SK-N-SH treated with all-trans-retinoic acid at 6 μM for 48 hours (cell line): ENCODE results near the gene LRRC10B.

Experiments
- ATAC-seq: fragments of 200-7000 bp; cut with Tn5 transposase; 3 replicates; pipeline ENCODE4 v1.9.1; 2020; ENCODE audit warnings: mild to moderate bottlenecking, moderate library complexity
- ARNTL ChIP-seq: fragments of 450-650 bp; formaldehyde crosslinking; IDR thresholded peaks from 2 replicates; pipeline ENCODE4 v1.5.0; 2020; ENCODE audit warnings: low read depth, mild to moderate bottlenecking, moderate library complexity, borderline replicate concordance
- BACH2 ChIP-seq: fragments of 250-450 bp; sonication (Bioruptor Pico); IDR thresholded peaks from 2 replicates; pipeline ENCODE4 v1.9.0; 2021; ENCODE audit warnings: mild to moderate bottlenecking, borderline replicate concordance
- CSDC2 ChIP-seq: fragments of 250-450 bp; sonication (Bioruptor Pico); IDR thresholded peaks from 2 replicates; pipeline ENCODE4 v1.5.0; 2020; ENCODE audit warnings: mild to moderate bottlenecking, moderate library complexity
- ESRRG ChIP-seq: fragments of 250-450 bp; sonication (Bioruptor Pico); IDR thresholded peaks from 2 replicates; pipeline ENCODE4 v1.6.1; 2021; ENCODE audit warnings: mild to moderate bottlenecking
- GLIS3 ChIP-seq: fragments of 250-450 bp; sonication (Bioruptor Pico); IDR thresholded peaks from 2 replicates; pipeline ENCODE4 v1.5.0; 2020; ENCODE audit warnings: mild to moderate bottlenecking, moderate library complexity
- ISL1 ChIP-seq: fragments of 250-450 bp; sonication (Bioruptor Pico); IDR thresholded peaks from 2 replicates; pipeline ENCODE4 v2.1.2; 2022; ENCODE audit warnings: mild to moderate bottlenecking, moderate library complexity
- OSR1 ChIP-seq: fragments of 250-450 bp; sonication (Bioruptor Pico); IDR thresholded peaks from 2 replicates; pipeline ENCODE4 v1.8.0; 2022; ENCODE audit warnings: moderate library complexity, mild to moderate bottlenecking, inconsistent platforms
- RARB ChIP-seq: fragments of 250-450 bp; sonication (Bioruptor Pico); IDR thresholded peaks from 2 replicates; pipeline ENCODE4 v1.8.0; 2021; ENCODE audit warnings: mild to moderate bottlenecking, moderate library complexity
- SNAI2 ChIP-seq: fragments of 250-450 bp; sonication (Bioruptor Pico); IDR thresholded peaks from 2 replicates; pipeline ENCODE4 v1.5.0; 2020; ENCODE audit warnings: mild to moderate bottlenecking, moderate library complexity
- TCF4 ChIP-seq: fragments of 250-450 bp; sonication (Bioruptor Pico); IDR thresholded peaks from 2 replicates; pipeline ENCODE4 v1.8.0; 2021; ENCODE audit warnings: mild to moderate bottlenecking, moderate library complexity, borderline replicate concordance
- TOX ChIP-seq: fragments of 250-450 bp; sonication (Bioruptor Pico); IDR thresholded peaks from 2 replicates; pipeline ENCODE4 v1.8.0; 2021; ENCODE audit warnings: mild to moderate bottlenecking, moderate library complexity, borderline replicate concordance
- TSHZ2 ChIP-seq: fragments of 250-450 bp; sonication (Bioruptor Pico); IDR thresholded peaks from 2 replicates; pipeline ENCODE4 v1.5.0; 2020; ENCODE audit warnings: mild to moderate bottlenecking, moderate library complexity
- ZFP3 ChIP-seq: fragments of 250-450 bp; sonication (Bioruptor Pico); IDR thresholded peaks from 2 replicates; pipeline ENCODE4 v1.5.0; 2020; ENCODE audit warnings: mild to moderate bottlenecking, moderate library complexity
- ZFP30 ChIP-seq: fragments of 450-650 bp; formaldehyde crosslinking; IDR thresholded peaks from 2 replicates; pipeline ENCODE4 v1.5.0; 2022; ENCODE audit warnings: mild to moderate bottlenecking, moderate library complexity
- ZNF565 ChIP-seq: fragments of 450-650 bp; formaldehyde crosslinking; conservative IDR thresholded peaks from 2 replicates; pipeline ENCODE4 v1.5.0; 2020; ENCODE audit warnings: low read depth, mild to moderate bottlenecking, moderate library complexity
- ZNF70 ChIP-seq: fragments of 450-650 bp; formaldehyde crosslinking; IDR thresholded peaks from 2 replicates; pipeline ENCODE4 v1.5.0; 2020; ENCODE audit warnings: mild to moderate bottlenecking, moderate library complexity
- ZNF8 ChIP-seq: fragments of 450-650 bp; formaldehyde crosslinking; IDR thresholded peaks from 2 replicates; pipeline ENCODE4 v1.5.0; 2020; ENCODE audit warnings: mild to moderate bottlenecking, moderate library complexity
- TF ChIP-seq, protein P1 (sequence below): fragments of 250-450 bp; sonication (Bioruptor Pico); IDR thresholded peaks from 2 replicates; pipeline ENCODE4 v1.5.1; 2020; ENCODE audit warnings: low read depth, mild to moderate bottlenecking, moderate library complexity
- TF ChIP-seq, protein P2 (sequence below): fragments of 250-450 bp; sonication (Bioruptor Pico); IDR thresholded peaks from 2 replicates; pipeline ENCODE4 v1.8.0; 2021; ENCODE audit warnings: low read depth, mild to moderate bottlenecking, moderate library complexity, borderline replicate concordance
- TF ChIP-seq, protein P3 (sequence below): fragments of 250-450 bp; sonication (Bioruptor Pico); IDR thresholded peaks from 2 replicates; pipeline ENCODE4 v1.5.1; 2021; ENCODE audit warnings: mild to moderate bottlenecking, moderate library complexity
- TF ChIP-seq, protein P4 (sequence below): fragments of 250-450 bp; sonication (Bioruptor Pico); IDR thresholded peaks from 2 replicates; pipeline ENCODE4 v1.8.0; 2020; ENCODE audit warnings: mild to moderate bottlenecking, moderate library complexity, borderline replicate concordance

The LRRC10B gene

DNA sequence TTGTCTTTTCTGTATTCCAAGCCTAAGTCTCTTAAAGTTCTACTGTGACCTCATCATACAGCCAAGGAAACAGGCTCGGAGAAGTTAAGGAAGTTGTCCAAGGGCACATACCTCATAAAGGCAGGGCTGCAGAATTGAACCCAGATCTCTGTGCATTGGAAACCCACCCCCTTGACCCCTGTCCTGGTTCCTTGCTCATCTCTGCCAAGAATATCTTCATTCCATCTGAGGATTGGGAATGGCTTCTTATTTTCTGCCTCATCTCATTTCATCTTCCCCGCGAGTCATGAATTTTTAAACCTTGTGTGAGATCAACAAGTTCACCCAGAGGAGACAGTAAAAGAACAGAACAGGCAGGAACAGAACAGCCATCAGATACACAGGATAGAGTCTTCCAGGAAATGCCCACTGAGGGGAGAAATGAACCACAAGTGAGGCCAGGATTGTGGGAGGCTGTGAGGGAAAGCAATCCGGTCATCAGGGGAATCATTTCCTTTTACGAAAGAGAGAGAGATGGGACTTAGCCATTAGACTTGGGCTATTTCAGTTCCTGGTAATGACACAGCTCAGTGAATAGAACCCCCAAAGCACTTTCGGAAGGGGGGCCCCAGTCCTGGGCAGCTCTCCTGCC lies 34.4 kb upstream of the LRRC10B start:
- no peak for ATAC-seq
- TF ChIP-seq SNAI2 (CRISPR knock-in tag) (no peak), ZNF70 (no peak), TCF4 (CRISPR knock-in tag) (no peak), RARB (CRISPR knock-in tag) (no peak), TOX (CRISPR knock-in tag) (no peak), GLIS3 (no peak), ARNTL (CRISPR knock-in tag) (no peak), ZNF8 (CRISPR knock-in tag) (no peak), ZFP3 (CRISPR knock-in tag) (no peak), ZFP30 (CRISPR knock-in tag) (no peak), ESRRG (CRISPR knock-in tag) (no peak), CSDC2 (CRISPR knock-in tag) (no peak), OSR1 (CRISPR knock-in tag) (no peak), ZNF565 (CRISPR knock-in tag) (no peak), TSHZ2 (CRISPR knock-in tag) (no peak)
- TF ChIP-seq, protein P1, sequence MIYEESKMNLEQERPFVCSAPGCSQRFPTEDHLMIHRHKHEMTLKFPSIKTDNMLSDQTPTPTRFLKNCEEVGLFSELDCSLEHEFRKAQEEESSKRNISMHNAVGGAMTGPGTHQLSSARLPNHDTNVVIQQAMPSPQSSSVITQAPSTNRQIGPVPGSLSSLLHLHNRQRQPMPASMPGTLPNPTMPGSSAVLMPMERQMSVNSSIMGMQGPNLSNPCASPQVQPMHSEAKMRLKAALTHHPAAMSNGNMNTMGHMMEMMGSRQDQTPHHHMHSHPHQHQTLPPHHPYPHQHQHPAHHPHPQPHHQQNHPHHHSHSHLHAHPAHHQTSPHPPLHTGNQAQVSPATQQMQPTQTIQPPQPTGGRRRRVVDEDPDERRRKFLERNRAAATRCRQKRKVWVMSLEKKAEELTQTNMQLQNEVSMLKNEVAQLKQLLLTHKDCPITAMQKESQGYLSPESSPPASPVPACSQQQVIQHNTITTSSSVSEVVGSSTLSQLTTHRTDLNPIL = no peak
- TF ChIP-seq, protein P2, sequence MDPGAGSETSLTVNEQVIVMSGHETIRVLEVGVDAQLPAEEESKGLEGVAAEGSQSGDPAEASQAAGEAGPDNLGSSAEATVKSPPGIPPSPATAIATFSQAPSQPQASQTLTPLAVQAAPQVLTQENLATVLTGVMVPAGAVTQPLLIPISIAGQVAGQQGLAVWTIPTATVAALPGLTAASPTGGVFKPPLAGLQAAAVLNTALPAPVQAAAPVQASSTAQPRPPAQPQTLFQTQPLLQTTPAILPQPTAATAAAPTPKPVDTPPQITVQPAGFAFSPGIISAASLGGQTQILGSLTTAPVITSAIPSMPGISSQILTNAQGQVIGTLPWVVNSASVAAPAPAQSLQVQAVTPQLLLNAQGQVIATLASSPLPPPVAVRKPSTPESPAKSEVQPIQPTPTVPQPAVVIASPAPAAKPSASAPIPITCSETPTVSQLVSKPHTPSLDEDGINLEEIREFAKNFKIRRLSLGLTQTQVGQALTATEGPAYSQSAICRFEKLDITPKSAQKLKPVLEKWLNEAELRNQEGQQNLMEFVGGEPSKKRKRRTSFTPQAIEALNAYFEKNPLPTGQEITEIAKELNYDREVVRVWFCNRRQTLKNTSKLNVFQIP (CRISPR knock-in tag) = no peak
- TF ChIP-seq, protein P3, sequence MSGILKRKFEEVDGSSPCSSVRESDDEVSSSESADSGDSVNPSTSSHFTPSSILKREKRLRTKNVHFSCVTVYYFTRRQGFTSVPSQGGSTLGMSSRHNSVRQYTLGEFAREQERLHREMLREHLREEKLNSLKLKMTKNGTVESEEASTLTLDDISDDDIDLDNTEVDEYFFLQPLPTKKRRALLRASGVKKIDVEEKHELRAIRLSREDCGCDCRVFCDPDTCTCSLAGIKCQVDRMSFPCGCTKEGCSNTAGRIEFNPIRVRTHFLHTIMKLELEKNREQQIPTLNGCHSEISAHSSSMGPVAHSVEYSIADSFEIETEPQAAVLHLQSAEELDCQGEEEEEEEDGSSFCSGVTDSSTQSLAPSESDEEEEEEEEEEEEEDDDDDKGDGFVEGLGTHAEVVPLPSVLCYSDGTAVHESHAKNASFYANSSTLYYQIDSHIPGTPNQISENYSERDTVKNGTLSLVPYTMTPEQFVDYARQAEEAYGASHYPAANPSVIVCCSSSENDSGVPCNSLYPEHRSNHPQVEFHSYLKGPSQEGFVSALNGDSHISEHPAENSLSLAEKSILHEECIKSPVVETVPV = no peak
- TF ChIP-seq, protein P4, sequence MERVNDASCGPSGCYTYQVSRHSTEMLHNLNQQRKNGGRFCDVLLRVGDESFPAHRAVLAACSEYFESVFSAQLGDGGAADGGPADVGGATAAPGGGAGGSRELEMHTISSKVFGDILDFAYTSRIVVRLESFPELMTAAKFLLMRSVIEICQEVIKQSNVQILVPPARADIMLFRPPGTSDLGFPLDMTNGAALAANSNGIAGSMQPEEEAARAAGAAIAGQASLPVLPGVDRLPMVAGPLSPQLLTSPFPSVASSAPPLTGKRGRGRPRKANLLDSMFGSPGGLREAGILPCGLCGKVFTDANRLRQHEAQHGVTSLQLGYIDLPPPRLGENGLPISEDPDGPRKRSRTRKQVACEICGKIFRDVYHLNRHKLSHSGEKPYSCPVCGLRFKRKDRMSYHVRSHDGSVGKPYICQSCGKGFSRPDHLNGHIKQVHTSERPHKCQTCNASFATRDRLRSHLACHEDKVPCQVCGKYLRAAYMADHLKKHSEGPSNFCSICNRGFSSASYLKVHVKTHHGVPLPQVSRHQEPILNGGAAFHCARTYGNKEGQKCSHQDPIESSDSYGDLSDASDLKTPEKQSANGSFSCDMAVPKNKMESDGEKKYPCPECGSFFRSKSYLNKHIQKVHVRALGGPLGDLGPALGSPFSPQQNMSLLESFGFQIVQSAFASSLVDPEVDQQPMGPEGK (CRISPR knock-in tag) = no peak

- no peak for ATAC-seq
- no peak for TF ChIP-seq BACH2 (CRISPR knock-in tag)
- TF ChIP-seq, protein P4 (CRISPR knock-in tag) = no peak
- TF ChIP-seq, protein P2 (CRISPR knock-in tag) = no peak
- no peak for TF ChIP-seq SNAI2 (CRISPR knock-in tag)
- no peak for TF ChIP-seq ZNF565 (CRISPR knock-in tag)
- TF ChIP-seq ZNF70 = no peak
- TF ChIP-seq ISL1 (CRISPR knock-in tag) = no peak
- TF ChIP-seq, protein P3 = no peak
- no peak for TF ChIP-seq ZFP30 (CRISPR knock-in tag)
- TF ChIP-seq, all 23 proteins: peak for 0
Observed at GRCh38 chr11:61475433-61475832, 33.1 kb upstream of the LRRC10B start.
